Measurements from ENCODE around the gene HIVEP2.

The HIVEP2 gene

GRCh38 chr6:142822383-142822782 is 122.6 kb downstream of the HIVEP2 start:
- DNase-seq (ENCODE audit: low read depth): no peak
- Histone ChIP-seq H3K9me3 (ENCODE audit: control insufficient read depth, low read length) (no peaks in the 10 kb centered on the region), H3K9ac (ENCODE audit: low read length) (no peak overlapping the region), H3K4me3 (ENCODE audit: low read length) (no peak overlapping the region), H3K36me3 (ENCODE audit: control insufficient read depth, insufficient read depth, low read length, severe bottlenecking) (no peaks in the 10 kb centered on the region), H3K4me1 (ENCODE audit: control insufficient read depth, insufficient read depth, low read length) (peaks cover 51% of the 10 kb centered on the region), H3K27me3 (replicated peaks; ENCODE audit: control insufficient read depth, insufficient read depth, low read length) (no peaks in the 10 kb centered on the region)

- H3K27me3 ChIP-seq (replicated peaks; ENCODE audit: control insufficient read depth, insufficient read depth, low read length): no peaks in the 10 kb centered on the region
- DNase-seq (ENCODE audit: low read depth): no peak
These were observed 123.1 kb downstream of the HIVEP2 start for GRCh38 chr6:142821860-142822259.

GRCh38 chr6:142821164-142821716 is 123.7 kb downstream of the HIVEP2 start:
- DNase-seq (ENCODE audit: low read depth): no peak
- Histone ChIP-seq H3K4me3 (ENCODE audit: low read length) (no peak overlapping the region), H3K27me3 (replicated peaks; ENCODE audit: control insufficient read depth, insufficient read depth, low read length) (no peaks in the 10 kb centered on the region), H3K9me3 (ENCODE audit: control insufficient read depth, low read length) (no peaks in the 10 kb centered on the region), H3K36me3 (ENCODE audit: control insufficient read depth, insufficient read depth, low read length, severe bottlenecking) (no peaks in the 10 kb centered on the region), H3K9ac (ENCODE audit: low read length) (no peak overlapping the region), H3K4me1 (ENCODE audit: control insufficient read depth, insufficient read depth, low read length) (peaks cover 51% of the 10 kb centered on the region)

More at GRCh38 chr6:142821860-142822259, 123.1 kb downstream of the HIVEP2 start:
- peaks cover 51% of the 10 kb centered on the region for H3K4me1 ChIP-seq (ENCODE audit: control insufficient read depth, insufficient read depth, low read length)
- no peak overlapping the region for H3K9ac ChIP-seq (ENCODE audit: low read length)
- H3K9me3 ChIP-seq (ENCODE audit: control insufficient read depth, low read length): no peaks in the 10 kb centered on the region
- H3K4me3 ChIP-seq (ENCODE audit: low read length): peak overlapping the region; percentile 2
- H3K36me3 ChIP-seq (ENCODE audit: control insufficient read depth, insufficient read depth, low read length, severe bottlenecking): no peaks in the 10 kb centered on the region

GRCh38 chr6:142820338-142821051 is 124.5 kb downstream of the HIVEP2 start:
- DNase-seq (ENCODE audit: low read depth): no peak
- Histone ChIP-seq H3K27me3 (replicated peaks; ENCODE audit: control insufficient read depth, insufficient read depth, low read length) (no peaks in the 10 kb centered on the region), H3K36me3 (ENCODE audit: control insufficient read depth, insufficient read depth, low read length, severe bottlenecking) (no peaks in the 10 kb centered on the region), H3K4me3 (ENCODE audit: low read length) (peak overlapping the region; percentile 71), H3K9ac (ENCODE audit: low read length) (peak overlapping the region; percentile 35), H3K4me1 (ENCODE audit: control insufficient read depth, insufficient read depth, low read length) (peaks cover 51% of the 10 kb centered on the region), H3K9me3 (ENCODE audit: control insufficient read depth, low read length) (no peaks in the 10 kb centered on the region)

- H3K27me3 ChIP-seq (replicated peaks; ENCODE audit: control insufficient read depth, insufficient read depth, low read length): no peaks in the 10 kb centered on the region
- H3K9me3 ChIP-seq (ENCODE audit: control insufficient read depth, low read length): no peaks in the 10 kb centered on the region
- peak overlapping the region; percentile 35 for H3K9ac ChIP-seq (ENCODE audit: low read length)
- DNase-seq (ENCODE audit: low read depth): peak; percentile 61
- peak overlapping the region; percentile 71 for H3K4me3 ChIP-seq (ENCODE audit: low read length)
- peaks cover 51% of the 10 kb centered on the region for H3K4me1 ChIP-seq (ENCODE audit: control insufficient read depth, insufficient read depth, low read length)
- no peaks in the 10 kb centered on the region for H3K36me3 ChIP-seq (ENCODE audit: control insufficient read depth, insufficient read depth, low read length, severe bottlenecking)
These were observed 125.2 kb downstream of the HIVEP2 start for GRCh38 chr6:142819603-142820337.

GRCh38 chr6:142816486-142816885 is 128.5 kb downstream of the HIVEP2 start:
- H3K27me3 ChIP-seq (replicated peaks; ENCODE audit: control insufficient read depth, insufficient read depth, low read length): no peaks in the 10 kb centered on the region
- no peak overlapping the region for H3K9ac ChIP-seq (ENCODE audit: low read length)
- no peaks in the 10 kb centered on the region for H3K9me3 ChIP-seq (ENCODE audit: control insufficient read depth, low read length)
- no peak for DNase-seq (ENCODE audit: low read depth)
- H3K4me3 ChIP-seq (ENCODE audit: low read length): no peak overlapping the region
- H3K36me3 ChIP-seq (ENCODE audit: control insufficient read depth, insufficient read depth, low read length, severe bottlenecking): no peaks in the 10 kb centered on the region
- peaks cover 24% of the 10 kb centered on the region for H3K4me1 ChIP-seq (ENCODE audit: control insufficient read depth, insufficient read depth, low read length)

- no peaks in the 10 kb centered on the region for H3K27me3 ChIP-seq (replicated peaks; ENCODE audit: control insufficient read depth, insufficient read depth, low read length)
- H3K9me3 ChIP-seq (ENCODE audit: control insufficient read depth, low read length): no peaks in the 10 kb centered on the region
- H3K9ac ChIP-seq (ENCODE audit: low read length): no peak overlapping the region
- DNase-seq (ENCODE audit: low read depth): peak; percentile 54
- H3K36me3 ChIP-seq (ENCODE audit: control insufficient read depth, insufficient read depth, low read length, severe bottlenecking): no peaks in the 10 kb centered on the region
- no peak overlapping the region for H3K4me3 ChIP-seq (ENCODE audit: low read length)
- H3K4me1 ChIP-seq (ENCODE audit: control insufficient read depth, insufficient read depth, low read length): peaks cover 24% of the 10 kb centered on the region
These were observed 128.9 kb downstream of the HIVEP2 start for GRCh38 chr6:142816031-142816430.

GRCh38 chr6:142811923-142812322 is 133.1 kb downstream of the HIVEP2 start:
- Histone ChIP-seq H3K4me1 (ENCODE audit: control insufficient read depth, insufficient read depth, low read length) (peaks cover 6% of the 10 kb centered on the region), H3K9ac (ENCODE audit: low read length) (no peak overlapping the region), H3K9me3 (ENCODE audit: control insufficient read depth, low read length) (no peaks in the 10 kb centered on the region), H3K4me3 (ENCODE audit: low read length) (no peak overlapping the region), H3K36me3 (ENCODE audit: control insufficient read depth, insufficient read depth, low read length, severe bottlenecking) (no peaks in the 10 kb centered on the region), H3K27me3 (replicated peaks; ENCODE audit: control insufficient read depth, insufficient read depth, low read length) (no peaks in the 10 kb centered on the region)
- no peak for DNase-seq (ENCODE audit: low read depth)

- Histone ChIP-seq H3K36me3 (ENCODE audit: control insufficient read depth, insufficient read depth, low read length, severe bottlenecking) (no peaks in the 10 kb centered on the region), H3K4me1 (ENCODE audit: control insufficient read depth, insufficient read depth, low read length) (peaks cover 6% of the 10 kb centered on the region), H3K9ac (ENCODE audit: low read length) (no peak overlapping the region), H3K4me3 (ENCODE audit: low read length) (no peak overlapping the region), H3K9me3 (ENCODE audit: control insufficient read depth, low read length) (no peaks in the 10 kb centered on the region), H3K27me3 (replicated peaks; ENCODE audit: control insufficient read depth, insufficient read depth, low read length) (no peaks in the 10 kb centered on the region)
- DNase-seq (ENCODE audit: low read depth): peak; percentile 28
These were observed 133.9 kb downstream of the HIVEP2 start for GRCh38 chr6:142810952-142811514.

GRCh38 chr6:142809947-142810346 is 135.0 kb downstream of the HIVEP2 start:
- Histone ChIP-seq H3K4me3 (ENCODE audit: low read length) (no peak overlapping the region), H3K9me3 (ENCODE audit: control insufficient read depth, low read length) (no peaks in the 10 kb centered on the region), H3K27me3 (replicated peaks; ENCODE audit: control insufficient read depth, insufficient read depth, low read length) (no peaks in the 10 kb centered on the region)

GRCh38 chr6:142808405-142809061 is 136.4 kb downstream of the HIVEP2 start:
- no peaks in the 10 kb centered on the region for H3K36me3 ChIP-seq (ENCODE audit: control insufficient read depth, insufficient read depth, low read length, severe bottlenecking)
- H3K9ac ChIP-seq (ENCODE audit: low read length): no peak overlapping the region
- peaks cover 9% of the 10 kb centered on the region for H3K4me1 ChIP-seq (ENCODE audit: control insufficient read depth, insufficient read depth, low read length)
- no peak overlapping the region for H3K4me3 ChIP-seq (ENCODE audit: low read length)
- DNase-seq (ENCODE audit: low read depth): no peak
- H3K27me3 ChIP-seq (replicated peaks; ENCODE audit: control insufficient read depth, insufficient read depth, low read length): no peaks in the 10 kb centered on the region
- H3K9me3 ChIP-seq (ENCODE audit: control insufficient read depth, low read length): no peaks in the 10 kb centered on the region

More at GRCh38 chr6:142809947-142810346, 135.0 kb downstream of the HIVEP2 start:
- H3K9ac ChIP-seq (ENCODE audit: low read length): no peak overlapping the region
- DNase-seq (ENCODE audit: low read depth): no peak
- no peaks in the 10 kb centered on the region for H3K36me3 ChIP-seq (ENCODE audit: control insufficient read depth, insufficient read depth, low read length, severe bottlenecking)
- peaks cover 9% of the 10 kb centered on the region for H3K4me1 ChIP-seq (ENCODE audit: control insufficient read depth, insufficient read depth, low read length)
